Omental fat pad (tissue), 4 donors: Measurements from ENCODE around the gene MAP3K4. TPM values are rescaled to one million over a fixed set of nuclear protein-coding genes. Genes with fewer than 3 reads are reported as not detected.

ENCODE experiments used
- ATAC-seq: fragments of 150-250 bp; one replicate; pipeline ENCODE4 v1.9.1; 2016; ENCODE audit warnings: mild to moderate bottlenecking, moderate library complexity; ENCODE audit not compliant: low FRiP score
- DNase-seq: peaks from one replicate; pipeline ENCODE4 v3.0.0-alpha.2; 2019; ENCODE audit warnings: low spot score
- total RNA-seq, 4 donors: library from RNA; depleted of rRNA; stranded (reverse); fragments of >200 nt; gene quantifications; one replicate each; pipeline ENCODE4 v1.1.0, GENCODE V29; 2016
- TF ChIP-seq, protein P1 (sequence below), 3 donors: fragments of 450-650 bp; IDR thresholded peaks; one replicate each; pipeline ENCODE4 v1.5.1; 2016 to 2017; ENCODE audit warnings: antibody characterized with exemption in 3 of 3, mild to moderate bottlenecking in 3 of 3, moderate library complexity in 2 of 3

MAP3K4 gene
- total RNA-seq, 4 donors from 2014 or later, result 18.9 to 33.6 (median 25.0) TPM

DNA sequence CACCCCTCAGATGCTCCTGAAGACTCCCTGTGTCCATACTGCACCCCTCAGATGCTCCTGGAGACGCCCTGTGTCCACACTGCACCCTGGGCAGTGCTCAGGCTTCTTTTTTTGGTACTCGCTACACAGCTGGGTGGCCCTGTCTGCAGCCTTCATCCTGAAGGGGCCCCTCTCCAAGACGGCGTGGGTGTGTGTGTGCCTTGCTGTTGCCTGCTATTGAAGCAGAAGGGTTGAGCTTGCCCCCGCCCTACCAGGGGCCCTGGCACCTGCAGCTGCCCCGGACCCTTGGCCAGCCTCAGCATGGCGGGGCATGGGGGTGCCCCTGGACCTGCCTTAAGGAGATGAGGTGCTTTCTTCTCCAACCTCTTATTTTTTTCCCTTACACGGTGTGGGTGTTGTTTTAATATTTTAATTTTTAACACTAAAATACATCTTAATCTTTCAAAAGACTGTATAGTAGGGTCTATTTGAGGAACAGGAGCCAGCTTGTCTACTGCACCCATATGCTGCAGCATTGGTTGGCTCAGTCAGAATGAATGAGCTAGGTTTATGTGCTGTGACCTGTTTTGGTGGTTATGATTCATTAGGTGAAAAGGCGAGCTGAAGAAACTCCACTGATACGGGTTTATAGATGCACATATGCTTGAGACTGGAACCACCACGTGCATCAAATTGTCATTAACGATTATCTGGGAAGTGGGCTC, 146.4 kb downstream of the MAP3K4 start:
- TF ChIP-seq, protein P1, sequence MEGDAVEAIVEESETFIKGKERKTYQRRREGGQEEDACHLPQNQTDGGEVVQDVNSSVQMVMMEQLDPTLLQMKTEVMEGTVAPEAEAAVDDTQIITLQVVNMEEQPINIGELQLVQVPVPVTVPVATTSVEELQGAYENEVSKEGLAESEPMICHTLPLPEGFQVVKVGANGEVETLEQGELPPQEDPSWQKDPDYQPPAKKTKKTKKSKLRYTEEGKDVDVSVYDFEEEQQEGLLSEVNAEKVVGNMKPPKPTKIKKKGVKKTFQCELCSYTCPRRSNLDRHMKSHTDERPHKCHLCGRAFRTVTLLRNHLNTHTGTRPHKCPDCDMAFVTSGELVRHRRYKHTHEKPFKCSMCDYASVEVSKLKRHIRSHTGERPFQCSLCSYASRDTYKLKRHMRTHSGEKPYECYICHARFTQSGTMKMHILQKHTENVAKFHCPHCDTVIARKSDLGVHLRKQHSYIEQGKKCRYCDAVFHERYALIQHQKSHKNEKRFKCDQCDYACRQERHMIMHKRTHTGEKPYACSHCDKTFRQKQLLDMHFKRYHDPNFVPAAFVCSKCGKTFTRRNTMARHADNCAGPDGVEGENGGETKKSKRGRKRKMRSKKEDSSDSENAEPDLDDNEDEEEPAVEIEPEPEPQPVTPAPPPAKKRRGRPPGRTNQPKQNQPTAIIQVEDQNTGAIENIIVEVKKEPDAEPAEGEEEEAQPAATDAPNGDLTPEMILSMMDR (IDR thresholded peaks at IDR 0.05), result no peak
- DNase-seq, result no peak
- ATAC-seq, result no peak

DNA sequence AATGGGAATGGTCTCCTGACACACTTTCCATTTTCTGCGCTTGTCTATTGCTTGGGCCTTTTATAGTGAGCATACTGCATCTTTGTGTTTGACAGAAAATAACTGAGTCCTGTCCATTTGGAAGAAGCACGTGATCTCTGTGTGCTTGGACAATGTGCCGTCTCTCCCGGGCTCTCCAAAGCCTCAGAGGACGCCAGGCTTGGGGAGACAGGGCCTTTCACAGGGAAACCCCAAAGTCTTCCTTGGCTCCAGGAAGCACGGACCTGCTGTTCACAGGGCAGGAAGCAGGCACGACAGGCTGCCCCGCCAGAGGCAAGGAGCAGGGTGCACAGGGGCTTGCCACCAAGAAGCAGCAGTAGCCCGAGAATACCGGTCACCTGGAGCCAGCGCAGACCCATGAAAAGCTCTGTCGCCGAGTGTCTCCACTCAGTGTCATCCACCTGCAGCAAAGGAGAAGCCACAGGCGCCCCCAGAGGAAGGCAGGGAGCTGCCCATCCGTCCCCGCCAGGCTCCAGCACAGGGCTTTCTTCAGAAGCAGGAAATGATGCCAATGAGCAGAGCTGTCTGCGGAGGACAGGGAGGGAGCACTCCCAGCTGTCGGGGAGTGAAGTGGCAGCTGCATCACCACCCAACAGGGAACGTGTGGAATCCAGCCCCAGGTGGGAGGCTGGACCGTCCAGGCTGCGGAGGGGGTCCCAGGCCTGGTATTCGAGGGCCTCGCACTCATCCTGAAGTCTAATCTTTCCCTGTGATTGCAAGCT, 147.2 kb downstream of the MAP3K4 start:
- TF ChIP-seq, protein P1 (IDR thresholded peaks at IDR 0.05), result no peak
- DNase-seq, result no peak
- ATAC-seq, result no peak

DNA sequence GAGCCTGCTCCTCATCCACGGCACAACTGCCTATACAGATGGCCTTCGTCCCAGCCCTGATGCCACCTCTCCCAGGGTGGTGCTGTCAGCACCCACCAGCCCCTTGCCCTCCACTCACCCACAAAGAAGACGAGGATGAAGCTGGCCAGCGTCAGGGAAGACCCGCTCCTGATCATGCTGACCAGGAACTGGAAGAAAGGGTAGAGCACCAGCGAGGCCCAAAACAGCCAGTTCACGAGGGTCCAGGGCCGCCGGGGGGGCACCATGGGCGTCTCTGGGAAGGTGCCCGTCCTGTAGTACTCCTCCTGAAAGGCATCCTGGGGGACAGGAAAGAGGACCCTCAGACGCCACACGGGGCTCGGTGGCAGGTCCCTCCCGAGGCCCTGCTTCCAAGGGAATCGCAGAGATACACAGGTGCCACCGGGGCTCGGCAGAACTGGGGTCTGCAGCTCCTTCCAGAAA, 147.8 kb downstream of the MAP3K4 start:
- TF ChIP-seq, protein P1 (IDR thresholded peaks at IDR 0.05), result no peak
- DNase-seq (no peak), ATAC-seq (no peak)

DNA sequence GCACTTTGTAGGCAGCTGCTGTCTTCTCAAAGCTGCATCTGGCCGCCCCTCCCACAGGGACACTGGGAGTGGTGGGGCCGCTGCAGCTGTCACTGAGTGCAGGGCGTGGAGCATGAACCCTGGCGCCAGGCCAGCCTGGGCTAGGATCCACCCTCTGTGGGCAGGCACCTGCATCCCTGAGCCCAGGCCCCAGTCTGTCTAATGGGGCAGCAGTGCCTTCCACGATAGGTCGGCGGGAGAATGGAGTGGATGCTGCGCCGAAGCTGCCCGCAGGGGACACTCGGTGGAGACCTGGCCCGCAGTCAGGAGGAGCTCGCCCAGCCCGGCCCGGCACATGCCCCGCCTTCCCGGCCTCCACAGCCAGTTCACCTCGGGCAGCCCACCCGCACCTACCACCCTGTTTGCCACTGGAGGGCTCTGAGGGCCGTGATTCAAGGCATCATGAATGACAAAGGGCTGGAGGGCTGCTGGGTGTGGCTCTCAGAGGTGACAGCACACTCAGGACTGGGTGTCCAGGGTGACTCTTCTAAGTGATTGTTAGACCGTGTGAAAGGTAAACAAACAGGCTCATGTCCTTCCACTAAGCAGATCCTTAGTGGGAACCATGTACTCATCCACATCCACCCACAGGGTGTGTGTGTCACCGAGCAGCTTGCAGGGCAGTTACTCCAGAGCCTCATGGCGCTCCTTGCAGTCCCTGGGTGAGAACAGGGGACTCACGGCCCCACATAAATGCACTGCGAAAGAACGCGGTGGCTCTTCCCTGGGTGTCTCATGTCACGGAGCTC, 148.4 kb downstream of the MAP3K4 start:
- DNase-seq (no peak), ATAC-seq (no peak)
- TF ChIP-seq, protein P1 (IDR thresholded peaks at IDR 0.05), result no peak

DNA sequence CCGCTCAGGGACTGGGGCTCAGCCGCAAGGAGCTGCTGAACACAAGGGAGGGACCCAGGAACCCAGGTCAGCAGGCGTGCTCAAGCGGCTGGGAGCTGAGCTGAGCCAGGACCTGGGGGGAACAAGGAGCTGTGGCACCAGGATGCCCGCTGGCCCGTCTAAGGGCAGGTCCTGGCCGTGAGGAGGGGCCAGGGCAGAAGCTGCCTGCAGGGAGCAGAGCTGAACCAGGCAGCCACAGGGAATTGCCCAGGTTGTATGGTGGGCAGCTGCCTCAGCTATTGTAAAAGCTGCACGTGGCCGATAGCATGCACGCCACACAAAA, 148.9 kb downstream of the MAP3K4 start:
- TF ChIP-seq, protein P1 (IDR thresholded peaks at IDR 0.05), result no peak
- no peak for ATAC-seq

DNA sequence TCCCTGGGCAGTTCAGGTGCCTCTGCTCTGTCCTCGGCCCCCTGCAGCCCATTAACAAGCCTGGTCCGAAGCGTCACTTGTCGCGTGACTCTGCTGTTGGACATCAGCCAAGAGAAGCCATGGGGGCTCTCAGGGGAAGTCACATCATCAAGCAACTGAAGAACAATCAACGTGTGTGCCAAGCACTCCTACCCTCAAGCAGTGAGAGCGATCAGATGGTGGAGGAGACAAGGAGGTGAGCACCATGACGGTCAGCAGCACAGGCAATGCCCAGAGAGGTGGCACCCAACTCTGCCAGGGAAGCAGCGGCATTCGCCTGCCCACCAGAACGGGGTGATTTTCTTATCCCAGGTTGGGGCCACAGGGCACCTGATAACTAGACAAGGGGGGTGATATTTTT, 149.6 kb downstream of the MAP3K4 start:
- TF ChIP-seq, protein P1 (IDR thresholded peaks at IDR 0.05), result no peak
- DNase-seq (no peak), ATAC-seq (no peak)

More for the DNA sequence above, 148.9 kb downstream of the MAP3K4 start:
- no peak for DNase-seq
